HFF-Myc (cell line): ENCODE measurements around the gene NDC1.

Experiments
- DNase-seq: peaks from one replicate; pipeline ENCODE4 v3.0.0-alpha.2; 2011; ENCODE audit warnings: low read depth; ENCODE audit errors: extremely low read depth
- H3K4me3 ChIP-seq: replicated peaks from 2 replicates; pipeline ENCODE4 v1.5.1; 2011; ENCODE audit warnings: low read depth, mild to moderate bottlenecking, control low read depth, low read length
- CTCF ChIP-seq: IDR thresholded peaks from 2 replicates; pipeline ENCODE4 v1.5.1; 2012; ENCODE audit warnings: mild to moderate bottlenecking, low read depth, low read length, control low read depth; ENCODE audit errors: missing control alignments

Gene NDC1

DNA sequence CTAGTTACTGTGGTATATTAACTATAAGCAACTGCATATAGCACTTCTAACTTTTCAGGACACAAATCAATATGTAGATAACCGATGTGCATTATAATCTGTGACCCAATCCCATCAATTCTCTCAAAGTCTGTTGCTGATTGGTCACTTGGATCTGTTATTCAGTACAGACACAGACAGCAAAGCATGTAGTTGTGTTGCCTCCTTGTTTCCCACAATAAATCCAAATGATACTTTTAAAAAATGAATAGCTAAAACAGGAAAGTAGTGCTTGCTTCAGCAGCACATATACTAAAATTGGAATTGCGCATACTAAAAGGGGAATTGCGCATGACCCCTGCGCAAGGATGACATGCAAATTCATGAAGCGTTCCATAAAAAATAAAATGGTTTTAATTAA, 28.1 kb downstream of the NDC1 start:
- DNase-seq, result no peak
- no peak overlapping the region for H3K4me3 ChIP-seq
- TF ChIP-seq CTCF, result no peak

GRCh38 chr1:53807916-53808315, 30.2 kb downstream of the NDC1 start:
- DNase-seq, result peak; percentile 71
- H3K4me3 ChIP-seq, result no peak overlapping the region
- no peak for TF ChIP-seq CTCF

DNA sequence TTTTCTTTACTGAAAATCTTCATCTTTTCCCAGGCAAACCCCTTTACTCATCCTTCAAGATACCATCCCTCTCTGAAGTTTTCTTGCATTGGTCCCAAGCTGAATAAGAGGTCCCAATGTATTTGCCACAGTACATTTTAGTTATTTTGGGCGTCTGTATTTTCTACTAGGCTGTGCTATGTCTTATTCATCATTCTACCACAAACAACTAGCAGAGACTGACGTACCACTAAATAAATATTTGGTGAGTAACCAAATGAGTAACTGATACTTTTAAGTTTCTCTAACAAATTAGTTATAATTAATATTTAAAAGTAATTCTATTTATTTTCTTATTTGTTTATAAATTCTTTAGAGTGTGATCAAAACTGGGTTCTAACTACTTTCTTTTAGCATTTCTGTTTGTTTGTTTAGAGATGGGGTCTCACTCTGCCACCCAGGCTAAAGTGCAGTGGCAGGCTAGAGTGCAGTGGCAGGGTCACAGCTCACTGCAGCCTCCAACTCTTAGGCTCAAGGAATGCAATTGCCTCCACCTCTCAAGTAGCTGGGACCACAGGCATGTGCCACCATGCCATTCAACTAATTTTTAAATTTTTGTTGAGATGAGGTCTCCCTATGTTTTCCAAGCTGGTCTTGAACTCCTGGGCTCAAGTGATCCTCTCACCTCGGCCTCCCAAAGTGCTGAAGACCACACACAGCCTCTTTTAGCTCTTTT, 33.1 kb downstream of the NDC1 start:
- H3K4me3 ChIP-seq, result no peak overlapping the region
- TF ChIP-seq CTCF, result no peak
- DNase-seq, result no peak

DNA sequence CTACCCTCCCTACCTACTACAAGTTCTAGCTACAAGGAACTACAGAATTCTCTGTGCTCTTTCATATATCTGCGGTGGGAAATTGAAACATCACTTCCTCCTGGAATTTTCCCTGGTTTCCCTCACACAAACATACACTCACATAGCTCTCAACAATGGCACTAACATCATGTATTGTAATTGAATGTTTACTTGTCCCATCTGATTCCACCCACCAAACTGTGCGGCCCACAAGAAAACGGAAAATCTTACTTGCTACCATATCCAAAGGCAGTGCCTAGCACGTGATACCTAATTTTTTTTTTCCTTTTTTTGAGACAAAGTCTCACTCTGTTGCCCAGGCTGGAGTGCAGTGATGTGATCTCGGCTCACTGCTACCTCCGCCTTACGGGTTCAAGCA, 33.9 kb downstream of the NDC1 start:
- DNase-seq, result no peak
- TF ChIP-seq CTCF, result no peak
- H3K4me3 ChIP-seq, result no peak overlapping the region

DNA sequence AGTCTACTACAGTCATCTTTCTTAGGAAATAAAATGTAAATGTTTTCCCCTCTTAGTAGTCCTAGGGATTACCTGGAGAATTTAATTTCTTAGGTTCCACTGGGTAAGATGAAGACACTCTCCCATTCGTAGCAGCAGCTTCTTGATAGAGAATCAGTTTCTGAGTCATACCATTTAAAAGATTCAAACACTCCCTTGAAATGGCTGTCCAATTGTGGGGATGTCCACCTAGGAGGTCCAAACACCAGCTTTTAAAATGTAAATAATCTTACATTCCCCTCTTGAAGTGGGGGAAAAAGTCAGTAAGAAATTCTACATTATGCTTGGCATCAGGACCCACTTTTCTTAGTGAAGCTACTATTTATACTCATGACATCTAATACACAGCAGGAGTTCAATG, 37.5 kb downstream of the NDC1 start:
- DNase-seq, result no peak
- TF ChIP-seq CTCF, result no peak
- H3K4me3 ChIP-seq, result no peak overlapping the region

GRCh38 chr1:53799141-53799540, 39.0 kb downstream of the NDC1 start:
- DNase-seq, result no peak
- no peak overlapping the region for H3K4me3 ChIP-seq
- TF ChIP-seq CTCF, result no peak

DNA sequence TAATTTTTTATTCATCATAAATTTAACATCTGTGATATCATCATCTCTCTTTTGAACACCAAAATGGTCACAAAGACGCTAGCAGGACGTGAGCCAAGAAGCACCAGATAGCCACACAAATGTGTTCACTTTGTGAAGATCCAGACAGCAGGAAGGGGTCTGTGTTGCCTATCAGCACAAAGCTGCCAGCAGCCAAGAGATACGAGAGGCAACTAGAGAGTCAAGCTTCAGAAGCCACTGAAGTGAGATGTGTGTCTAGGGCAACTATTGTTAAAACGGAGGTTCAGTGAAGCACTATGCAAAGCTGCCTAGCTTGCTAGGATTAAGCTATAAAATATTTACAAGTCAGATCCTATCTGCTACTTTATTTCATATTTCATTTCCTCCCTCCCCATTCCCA, 45.3 kb downstream of the NDC1 start:
- no peak overlapping the region for H3K4me3 ChIP-seq
- DNase-seq, result no peak
- TF ChIP-seq CTCF, result no peak
